Mesendoderm (in vitro differentiated cells): ENCODE results near the gene EPOP.
A peak's percentile ranks its signal among the peaks of the same experiment; 100 is the strongest.

ENCODE experiments used
- DNase-seq: peaks from one replicate; pipeline ENCODE4 v3.0.0; 2013
- H2AK5ac ChIP-seq: 2 replicates; pipeline ENCODE4 v1.6.1; 2013; ENCODE audit warnings: low read length, inconsistent platforms
- H2BK120ac ChIP-seq: 2 replicates; pipeline ENCODE4 v1.6.1; 2013; ENCODE audit warnings: low read depth, mild to moderate bottlenecking, low read length, moderate library complexity, mixed read lengths
- H2BK15ac ChIP-seq: replicated peaks from 2 replicates; pipeline ENCODE4 v1.6.1; 2013; ENCODE audit warnings: low read depth, mild to moderate bottlenecking, moderate library complexity
- H2BK5ac ChIP-seq: 2 replicates; pipeline ENCODE4 v1.6.1; 2013; ENCODE audit warnings: low read length, inconsistent platforms
- H3K18ac ChIP-seq: 2 replicates; pipeline ENCODE4 v1.6.1; 2013; ENCODE audit warnings: mild to moderate bottlenecking, low read length, mixed read lengths
- H3K23ac ChIP-seq: one replicate; pipeline ENCODE4 v1.6.1; 2013; ENCODE audit warnings: low read length
- H3K27ac ChIP-seq: 2 replicates; pipeline ENCODE4 v1.5.1; 2013; ENCODE audit warnings: low read depth, mild to moderate bottlenecking, inconsistent platforms, low read length, moderate library complexity
- H3K27me3 ChIP-seq: 2 replicates; pipeline ENCODE4 v1.6.1; 2013; ENCODE audit warnings: low read length, control low read depth, mild to moderate bottlenecking, inconsistent platforms; ENCODE audit not compliant: insufficient read depth, poor library complexity
- H3K36me3 ChIP-seq: 2 replicates; pipeline ENCODE4 v1.6.1; 2013; ENCODE audit warnings: low read length, inconsistent platforms; ENCODE audit not compliant: control insufficient read depth, insufficient read depth
- H3K4ac ChIP-seq: one replicate; pipeline ENCODE4 v1.6.1; 2013; ENCODE audit warnings: low read depth, mild to moderate bottlenecking, low read length, moderate library complexity
- H3K4me1 ChIP-seq: 2 replicates; pipeline ENCODE4 v1.6.1; 2013; ENCODE audit warnings: low read depth, low read length, inconsistent platforms; ENCODE audit not compliant: control insufficient read depth
- H3K4me2 ChIP-seq: 2 replicates; pipeline ENCODE4 v1.6.1; 2013; ENCODE audit warnings: low read length
- H3K4me3 ChIP-seq: 2 replicates; pipeline ENCODE4 v1.5.1; 2013; ENCODE audit warnings: mild to moderate bottlenecking, low read length
- H3K56ac ChIP-seq: one replicate; pipeline ENCODE4 v1.6.1; 2013; ENCODE audit warnings: low read length
- H3K79me1 ChIP-seq: 2 replicates; pipeline ENCODE4 v1.6.1; 2013; ENCODE audit warnings: low read length, inconsistent platforms
- H3K79me2 ChIP-seq: 2 replicates; pipeline ENCODE4 v1.6.1; 2013; ENCODE audit warnings: mild to moderate bottlenecking, low read length; ENCODE audit not compliant: control insufficient read depth, insufficient read depth
- H3K9ac ChIP-seq: 2 replicates; pipeline ENCODE4 v1.6.1; 2013; ENCODE audit warnings: low read length, inconsistent platforms
- H4K5ac ChIP-seq: one replicate; pipeline ENCODE4 v1.6.1; 2013; ENCODE audit warnings: low read length
- H4K8ac ChIP-seq: one replicate; pipeline ENCODE4 v1.6.1; 2013; ENCODE audit warnings: low read depth, mild to moderate bottlenecking, control low read depth, low read length, moderate library complexity
- WGBS: extraction: QIAGEN DNeasy Blood & Tissue Kit; methylation state at CpG from one replicate; pipeline ENCODE4 v1.1.7; 2013; ENCODE audit warnings: low lambda C conversion rate, missing lambda C conversion rate; ENCODE audit not compliant: insufficient coverage; ENCODE audit errors: extremely low coverage; 5-methylcytosine and 5-hydroxymethylcytosine counted together

The EPOP gene

DNA sequence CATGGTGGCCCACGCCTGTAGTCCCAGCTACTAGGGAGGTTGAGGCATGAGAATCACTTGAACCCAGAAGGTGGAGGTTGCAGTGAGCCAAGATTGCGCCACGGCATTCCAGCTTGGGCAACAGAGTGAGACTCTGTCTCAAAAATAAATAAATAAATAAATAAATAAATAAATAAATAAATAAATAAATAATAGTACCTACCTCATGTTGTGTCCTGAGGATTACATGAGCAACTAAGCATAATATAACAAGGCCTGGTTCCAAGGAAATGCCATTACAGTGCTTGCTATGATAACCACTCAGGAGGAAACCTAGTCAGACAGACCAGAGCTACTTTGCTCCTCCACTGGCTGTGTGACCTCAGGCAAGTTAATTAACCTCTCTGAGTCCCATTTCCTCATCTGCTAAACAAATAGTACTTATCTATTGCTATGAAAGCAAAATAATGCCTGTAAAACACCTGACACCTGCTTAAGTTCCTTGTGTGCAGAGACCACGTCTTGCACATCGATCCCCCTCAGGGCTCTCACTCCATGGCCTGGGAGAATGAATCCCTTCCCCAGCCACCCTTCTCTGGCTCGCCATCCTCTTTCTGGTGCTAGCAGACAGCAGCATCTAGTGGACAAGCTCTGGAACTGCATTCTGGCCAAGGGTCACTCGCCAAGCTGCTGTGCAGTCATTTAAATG is 7.5 kb downstream of the EPOP start:
- no peak overlapping the region for H4K8ac ChIP-seq
- peaks cover 4% of the 10 kb centered on the region for H3K4me1 ChIP-seq
- no peak overlapping the region for H3K9ac ChIP-seq
- DNase-seq = peak; percentile 82
- H3K4ac ChIP-seq = no peak overlapping the region
- no peak overlapping the region for H3K23ac ChIP-seq
- no peak overlapping the region for H4K5ac ChIP-seq
- no peak overlapping the region for H3K4me2 ChIP-seq
- no peak overlapping the region for H2BK120ac ChIP-seq
- no peak overlapping the region for H3K18ac ChIP-seq
- no peak overlapping the region for H3K27ac ChIP-seq
- peaks cover 30% of the 10 kb centered on the region for H3K27me3 ChIP-seq
- no peaks in the 10 kb centered on the region for H3K79me2 ChIP-seq
- H3K4me3 ChIP-seq = no peak overlapping the region
- no peak overlapping the region for H2BK5ac ChIP-seq
- H3K36me3 ChIP-seq = no peaks in the 10 kb centered on the region
- H2BK15ac ChIP-seq = no peak overlapping the region
- H3K79me1 ChIP-seq = no peaks in the 10 kb centered on the region
- no peak overlapping the region for H3K56ac ChIP-seq
- H2AK5ac ChIP-seq = no peak overlapping the region
- no CpG with 5 or more reads among the region's 7 CpGs for WGBS

- DNase-seq = no peak
- Histone ChIP-seq H2BK15ac (no peak overlapping the region), H3K27me3 (peaks cover 10% of the 10 kb centered on the region), H3K79me1 (no peaks in the 10 kb centered on the region), H3K36me3 (no peaks in the 10 kb centered on the region), H3K4me1 (no peaks in the 10 kb centered on the region), H4K8ac (no peak overlapping the region), H2BK120ac (no peak overlapping the region), H3K23ac (no peak overlapping the region), H3K4me2 (no peak overlapping the region), H3K4ac (no peak overlapping the region), H3K9ac (no peak overlapping the region), H3K4me3 (no peak overlapping the region), H3K79me2 (no peaks in the 10 kb centered on the region), H3K27ac (no peak overlapping the region), H3K56ac (no peak overlapping the region), H3K18ac (no peak overlapping the region), H2AK5ac (no peak overlapping the region), H4K5ac (no peak overlapping the region), H2BK5ac (no peak overlapping the region)
- no CpG with 5 or more reads among the region's 9 CpGs for WGBS
Measured at GRCh38 chr17:38663964-38664644, 10.7 kb downstream of the EPOP start.

DNA sequence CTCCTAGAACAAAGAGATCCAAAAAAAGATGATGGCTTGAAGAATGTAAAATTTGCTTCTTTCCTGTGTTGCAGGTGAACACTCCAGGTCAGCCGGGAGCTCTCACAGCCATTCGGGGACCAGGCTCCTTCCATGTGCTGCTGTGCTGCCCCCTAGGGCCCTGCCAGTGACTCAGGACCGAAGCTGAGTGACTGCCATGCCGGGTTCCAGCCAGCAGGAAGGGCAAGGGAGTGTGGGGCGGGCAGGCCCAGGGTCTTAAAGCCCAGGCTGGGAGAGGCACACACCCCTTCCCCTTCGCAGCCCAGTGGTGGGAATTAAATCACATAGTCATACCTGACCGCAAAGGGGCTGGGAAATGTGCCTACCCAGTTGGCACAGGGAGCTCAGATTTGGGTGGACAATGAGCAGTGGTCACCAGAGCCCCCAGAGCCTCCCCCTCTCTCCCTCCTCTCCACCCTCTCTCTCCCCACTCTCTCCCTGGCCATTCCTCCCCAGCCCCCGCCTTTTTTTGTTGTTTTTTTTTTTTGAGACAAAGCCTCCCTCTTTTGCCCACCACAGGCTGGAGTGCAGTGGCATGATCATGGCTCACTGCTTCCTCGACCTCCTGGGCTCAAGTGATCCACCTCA is 11.5 kb downstream of the EPOP start:
- H2BK5ac ChIP-seq = no peak overlapping the region
- H3K79me2 ChIP-seq = no peaks in the 10 kb centered on the region
- DNase-seq = peak; percentile 96
- peak overlapping the region; percentile 45 for H3K56ac ChIP-seq
- H3K27me3 ChIP-seq = peaks cover 1% of the 10 kb centered on the region
- H2BK15ac ChIP-seq = no peak overlapping the region
- no CpG with 5 or more reads among the region's 9 CpGs for WGBS
- H2BK120ac ChIP-seq = no peak overlapping the region
- H3K4me3 ChIP-seq = no peak overlapping the region
- no peak overlapping the region for H4K5ac ChIP-seq
- H3K27ac ChIP-seq = no peak overlapping the region
- H3K23ac ChIP-seq = no peak overlapping the region
- H3K4ac ChIP-seq = no peak overlapping the region
- no peak overlapping the region for H3K9ac ChIP-seq
- H3K4me1 ChIP-seq = no peaks in the 10 kb centered on the region
- H3K4me2 ChIP-seq = no peak overlapping the region
- no peaks in the 10 kb centered on the region for H3K79me1 ChIP-seq
- no peaks in the 10 kb centered on the region for H3K36me3 ChIP-seq
- no peak overlapping the region for H3K18ac ChIP-seq
- no peak overlapping the region for H4K8ac ChIP-seq
- H2AK5ac ChIP-seq = no peak overlapping the region

DNA sequence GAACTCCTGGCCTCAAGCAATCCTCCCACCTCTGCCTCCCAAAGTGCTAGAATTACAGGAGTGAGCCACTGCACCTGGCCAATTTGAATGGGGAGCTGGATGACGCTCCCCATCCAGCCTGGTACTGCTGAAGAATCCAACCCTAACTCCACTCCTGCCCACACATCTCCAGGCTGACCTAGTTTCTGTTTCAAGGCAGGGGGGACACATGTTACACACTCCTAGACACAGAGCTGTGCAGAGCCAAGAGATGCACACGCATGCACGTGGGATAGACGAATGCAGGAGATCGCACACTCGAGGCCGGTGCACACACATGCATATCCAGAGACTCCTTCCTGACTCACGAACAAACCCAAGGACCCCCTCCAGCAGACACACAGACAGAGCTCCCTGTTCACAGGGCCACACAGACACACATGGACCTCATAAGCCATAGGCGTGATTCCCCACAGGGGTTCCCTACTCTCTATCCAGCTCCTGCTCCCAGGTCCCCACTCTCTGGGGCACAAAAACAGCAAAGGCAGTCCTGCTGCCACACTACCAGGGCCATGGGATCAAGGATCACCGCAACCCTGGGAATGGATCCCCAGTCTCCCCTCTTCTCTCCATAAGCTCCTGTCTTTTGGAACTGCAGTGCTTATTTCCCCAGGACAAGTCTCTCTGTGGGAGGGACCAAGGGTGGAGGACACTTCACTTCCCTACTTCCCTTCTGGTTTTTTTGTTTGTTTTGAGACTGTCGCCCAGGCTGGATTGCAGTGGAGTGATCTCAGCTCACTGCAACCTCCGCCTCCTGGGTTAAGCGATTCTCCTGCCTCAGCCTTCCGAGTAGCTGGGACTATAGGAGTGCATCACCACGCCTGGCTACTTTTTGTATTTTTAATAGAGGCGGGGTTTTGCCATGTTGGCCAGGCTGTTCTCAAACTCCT is 14.4 kb downstream of the EPOP start:
- H2BK5ac ChIP-seq = no peak overlapping the region

DNA sequence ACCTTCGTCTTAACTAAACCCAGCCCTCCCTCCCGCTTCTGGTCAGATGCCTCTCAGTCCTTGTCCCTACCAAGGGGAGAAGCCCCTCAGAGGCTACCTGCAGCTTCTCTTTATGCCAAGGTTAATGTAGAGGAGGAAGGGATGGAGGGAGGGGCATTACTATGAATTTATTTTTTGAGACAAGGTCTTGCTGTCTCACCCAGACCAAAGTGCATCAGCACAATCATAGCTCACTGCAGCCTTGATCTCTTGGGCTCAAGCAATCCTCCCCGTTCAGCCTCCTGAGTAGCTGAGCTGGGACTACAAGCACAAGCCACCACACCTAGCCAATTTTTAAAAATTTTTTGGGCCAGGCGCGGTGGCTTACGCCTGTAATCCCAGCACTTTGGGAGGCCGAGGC is 15.3 kb downstream of the EPOP start:
- Histone ChIP-seq H2AK5ac (no peak overlapping the region), H3K23ac (no peak overlapping the region), H2BK5ac (no peak overlapping the region), H3K4me3 (no peak overlapping the region), H4K8ac (no peak overlapping the region), H3K56ac (no peak overlapping the region), H3K9ac (no peak overlapping the region), H2BK15ac (no peak overlapping the region), H3K4me2 (no peak overlapping the region), H2BK120ac (no peak overlapping the region), H3K4me1 (no peaks in the 10 kb centered on the region), H4K5ac (no peak overlapping the region), H3K79me2 (no peaks in the 10 kb centered on the region), H3K4ac (no peak overlapping the region), H3K27ac (no peak overlapping the region), H3K27me3 (no peaks in the 10 kb centered on the region), H3K18ac (no peak overlapping the region), H3K79me1 (no peaks in the 10 kb centered on the region), H3K36me3 (no peaks in the 10 kb centered on the region)
- DNase-seq = no peak
- no CpG with 5 or more reads among the region's 7 CpGs for WGBS

More for the DNA sequence above, 14.4 kb downstream of the EPOP start:
- H3K27me3 ChIP-seq = no peaks in the 10 kb centered on the region
- H3K4me3 ChIP-seq = no peak overlapping the region
- H3K27ac ChIP-seq = no peak overlapping the region
- no peaks in the 10 kb centered on the region for H3K4me1 ChIP-seq
- H4K5ac ChIP-seq = no peak overlapping the region
- no peak overlapping the region for H2BK15ac ChIP-seq
- no peaks in the 10 kb centered on the region for H3K36me3 ChIP-seq
- H2BK120ac ChIP-seq = no peak overlapping the region
- H4K8ac ChIP-seq = no peak overlapping the region
- WGBS = no CpG with 5 or more reads among the region's 16 CpGs
- no peak overlapping the region for H3K4me2 ChIP-seq
- no peak overlapping the region for H3K56ac ChIP-seq
- no peaks in the 10 kb centered on the region for H3K79me2 ChIP-seq
- DNase-seq = peak; percentile 29
- no peaks in the 10 kb centered on the region for H3K79me1 ChIP-seq
- no peak overlapping the region for H3K18ac ChIP-seq
- H3K9ac ChIP-seq = no peak overlapping the region
- no peak overlapping the region for H3K4ac ChIP-seq
- no peak overlapping the region for H3K23ac ChIP-seq
- no peak overlapping the region for H2AK5ac ChIP-seq
